ENCODE data around the gene OR4D9. TPM values are rescaled to one million over a fixed set of nuclear protein-coding genes. Genes with fewer than 3 reads are reported as not detected.

The OR4D9 gene
- total RNA-seq, 1 donor from 2014 or later = not detected

DNA sequence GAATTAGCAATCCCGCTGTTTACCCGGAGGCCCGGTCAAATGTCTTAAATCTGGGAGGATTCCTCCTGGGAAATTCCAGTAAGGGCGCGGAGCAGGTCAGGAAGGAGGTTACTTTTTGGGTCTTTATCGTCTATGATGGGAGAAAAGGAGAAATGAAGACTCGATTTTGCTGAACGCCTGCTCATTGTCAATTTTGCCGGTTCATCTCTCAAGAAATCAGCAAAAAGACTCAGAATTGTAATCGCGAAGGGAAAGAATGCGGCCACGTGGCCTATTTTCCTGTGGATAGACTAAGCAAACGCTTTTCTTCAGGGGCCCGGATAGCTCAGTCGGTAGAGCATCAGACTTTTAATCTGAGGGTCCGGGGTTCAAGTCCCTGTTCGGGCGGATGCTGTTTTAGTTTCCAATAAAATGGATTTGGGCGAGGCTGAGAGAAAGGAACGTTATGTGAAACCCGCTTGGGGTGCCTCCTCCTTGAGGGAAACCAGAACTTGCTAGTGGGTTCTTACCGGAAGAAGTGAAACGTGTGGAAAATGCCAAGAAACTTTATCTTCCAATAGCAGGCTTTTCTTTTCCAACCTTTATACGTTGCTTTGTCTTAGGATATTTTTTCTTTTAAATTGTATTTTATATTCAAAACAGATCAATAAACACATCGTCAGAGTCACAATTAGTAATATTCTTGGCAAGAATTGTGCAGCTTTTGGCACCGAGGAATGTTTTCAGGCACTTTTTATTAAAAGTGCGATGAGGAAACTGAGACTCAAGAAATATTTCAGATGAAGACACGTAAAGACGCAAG lies 45.0 kb downstream of the OR4D9 start:
- no peak for DNase-seq (ENCODE audit: low read depth)
- TF ChIP-seq CTCF (conservative IDR thresholded peaks at IDR 0.05; ENCODE audit: low read depth, low read length) = no peak
- peak overlapping the region; percentile 45 for H3K4me3 ChIP-seq (ENCODE audit: low read depth, low read length)

- TF ChIP-seq CTCF (conservative IDR thresholded peaks at IDR 0.05; ENCODE audit: low read depth, low read length) = no peak
- peak overlapping the region; percentile 45 for H3K4me3 ChIP-seq (ENCODE audit: low read depth, low read length)
- DNase-seq (ENCODE audit: low read depth) = no peak
Observed at GRCh38 chr11:59556917-59557348, 45.6 kb downstream of the OR4D9 start.

DNA sequence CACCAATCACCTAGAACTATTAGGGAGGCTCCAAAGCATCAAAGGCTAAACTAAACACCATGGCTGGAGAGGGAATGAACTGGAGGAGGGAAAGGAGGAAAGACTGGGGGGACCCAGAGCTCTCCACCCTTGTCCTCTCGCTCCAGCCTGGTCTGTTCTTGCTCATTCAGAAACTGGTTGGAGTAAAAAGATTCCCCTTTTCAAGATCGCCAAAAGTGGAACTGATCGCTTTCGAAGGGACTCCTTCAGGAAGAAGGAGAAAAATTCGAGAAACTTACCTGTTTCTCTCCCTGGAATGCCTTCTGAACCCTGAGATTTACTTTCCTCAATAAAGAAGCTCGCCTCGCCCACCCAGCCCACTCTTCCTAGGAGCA lies 46.9 kb downstream of the OR4D9 start:
- TF ChIP-seq CTCF (conservative IDR thresholded peaks at IDR 0.05; ENCODE audit: low read depth, low read length) = no peak
- DNase-seq (ENCODE audit: low read depth) = no peak
- H3K4me3 ChIP-seq (ENCODE audit: low read depth, low read length) = no peak overlapping the region

- TF ChIP-seq CTCF (conservative IDR thresholded peaks at IDR 0.05; ENCODE audit: low read depth, low read length) = no peak
- H3K4me3 ChIP-seq (ENCODE audit: low read depth, low read length) = peak overlapping the region; percentile 80
- no peak for DNase-seq (ENCODE audit: low read depth)
Observed at GRCh38 chr11:59559886-59560285, 48.5 kb downstream of the OR4D9 start.

GRCh38 chr11:59560290-59560701 lies 49.0 kb downstream of the OR4D9 start:
- no peak for TF ChIP-seq CTCF (conservative IDR thresholded peaks at IDR 0.05; ENCODE audit: low read depth, low read length)
- no peak for DNase-seq (ENCODE audit: low read depth)
- peak overlapping the region; percentile 80 for H3K4me3 ChIP-seq (ENCODE audit: low read depth, low read length)

DNA sequence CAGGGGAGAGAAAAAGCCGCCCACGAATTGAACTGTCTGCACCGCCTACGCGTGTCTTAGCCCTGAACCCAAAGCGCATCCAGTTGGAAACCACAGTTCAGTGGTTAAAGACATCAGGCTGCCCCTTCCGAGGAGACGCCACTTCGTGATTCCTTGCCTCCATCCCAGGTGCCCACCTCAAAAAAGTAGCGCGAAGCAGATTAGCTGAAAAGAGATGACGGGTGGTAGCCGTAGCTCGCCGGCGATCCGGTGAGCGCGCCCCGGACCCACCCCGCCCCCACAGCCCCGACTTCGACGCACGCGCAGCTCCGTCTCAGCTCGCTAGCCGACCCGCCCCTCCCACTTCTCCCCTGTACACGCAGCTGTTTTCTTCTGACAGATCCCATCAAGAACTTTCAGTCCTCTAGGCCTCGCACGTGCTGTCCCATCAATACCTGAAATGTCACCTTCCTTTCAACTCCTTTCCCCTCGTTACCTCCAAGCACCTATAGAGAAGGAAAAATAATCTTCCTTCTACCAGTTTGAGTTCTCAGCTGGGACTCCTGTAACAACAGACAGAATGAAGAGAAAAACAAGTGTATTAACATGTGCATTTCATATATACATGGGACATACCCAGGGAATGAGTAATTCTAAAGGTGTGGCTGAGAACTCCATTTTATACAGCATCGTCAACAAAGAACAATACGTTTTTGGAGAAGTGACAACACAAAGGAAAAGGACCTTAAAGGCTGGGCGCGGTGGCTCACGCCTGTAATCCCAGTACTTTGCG lies 49.5 kb downstream of the OR4D9 start:
- H3K4me3 ChIP-seq (ENCODE audit: low read depth, low read length) = peak overlapping the region; percentile 80
- DNase-seq (ENCODE audit: low read depth) = no peak
- no peak for TF ChIP-seq CTCF (conservative IDR thresholded peaks at IDR 0.05; ENCODE audit: low read depth, low read length)

Data from epithelial cell of proximal tubule (primary cell).